ENCODE data around the gene SEMA3A.

- no peak for TF ChIP-seq GABPA (IDR thresholded peaks at IDR 0.05; ENCODE audit: low read depth)
- TF ChIP-seq CTCF (IDR thresholded peaks at IDR 0.05; ENCODE audit: insufficient read depth, low read length): no peak
- TF ChIP-seq REST (IDR thresholded peaks at IDR 0.05; ENCODE audit: insufficient replicate concordance, low read depth): no peak
- no peak for TF ChIP-seq POLR2AphosphoS5 (IDR thresholded peaks at IDR 0.05; ENCODE audit: low read depth)
- no peak for TF ChIP-seq SPI1 (IDR thresholded peaks at IDR 0.05; ENCODE audit: borderline replicate concordance, low read depth)
These were observed 117.3 kb downstream of the SEMA3A start for GRCh38 chr7:84077336-84077735.
